Esophagus muscularis mucosa (tissue), 3 donors: ENCODE data around the gene COMMD8.

Source experiments
- POLR2A ChIP-seq: fragments of 450-650 bp; IDR thresholded peaks from one replicate; pipeline ENCODE4 v1.6.1; 2017; ENCODE audit warnings: antibody characterized with exemption, moderate library complexity, mild to moderate bottlenecking, low read depth
- TF ChIP-seq, protein P1 (sequence below), 3 experiments: fragments of 200-600 bp in 2 of 3; fragments of 450-650 bp in 1 of 3; sonication (generic) in 2 of 3; IDR thresholded peaks; one replicate each; pipeline ENCODE4 v1.5.1; 2017 to 2019; ENCODE audit warnings: antibody characterized with exemption in 3 of 3, mild to moderate bottlenecking in 2 of 3, moderate library complexity in 1 of 3

DNA sequence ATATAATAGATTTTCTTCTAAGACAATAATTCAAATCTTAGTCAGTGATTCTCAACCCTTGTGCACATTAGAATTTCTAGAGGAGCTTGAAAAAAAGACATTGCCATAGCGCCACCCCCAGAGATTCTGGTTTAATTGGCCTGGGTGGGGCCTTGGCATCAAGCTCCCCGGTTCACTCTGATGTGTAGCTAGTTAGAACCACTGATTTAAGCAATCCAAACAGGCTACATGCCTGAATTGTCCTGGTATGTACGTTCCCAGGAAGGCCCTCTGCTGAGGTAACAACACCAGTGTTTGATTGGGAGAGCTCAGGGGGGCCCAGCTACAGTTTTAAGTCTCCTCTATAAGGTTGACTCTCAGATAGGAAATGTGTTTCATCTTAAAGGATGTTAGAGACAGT lies 20.2 kb upstream of the COMMD8 start:
- TF ChIP-seq, protein P1, sequence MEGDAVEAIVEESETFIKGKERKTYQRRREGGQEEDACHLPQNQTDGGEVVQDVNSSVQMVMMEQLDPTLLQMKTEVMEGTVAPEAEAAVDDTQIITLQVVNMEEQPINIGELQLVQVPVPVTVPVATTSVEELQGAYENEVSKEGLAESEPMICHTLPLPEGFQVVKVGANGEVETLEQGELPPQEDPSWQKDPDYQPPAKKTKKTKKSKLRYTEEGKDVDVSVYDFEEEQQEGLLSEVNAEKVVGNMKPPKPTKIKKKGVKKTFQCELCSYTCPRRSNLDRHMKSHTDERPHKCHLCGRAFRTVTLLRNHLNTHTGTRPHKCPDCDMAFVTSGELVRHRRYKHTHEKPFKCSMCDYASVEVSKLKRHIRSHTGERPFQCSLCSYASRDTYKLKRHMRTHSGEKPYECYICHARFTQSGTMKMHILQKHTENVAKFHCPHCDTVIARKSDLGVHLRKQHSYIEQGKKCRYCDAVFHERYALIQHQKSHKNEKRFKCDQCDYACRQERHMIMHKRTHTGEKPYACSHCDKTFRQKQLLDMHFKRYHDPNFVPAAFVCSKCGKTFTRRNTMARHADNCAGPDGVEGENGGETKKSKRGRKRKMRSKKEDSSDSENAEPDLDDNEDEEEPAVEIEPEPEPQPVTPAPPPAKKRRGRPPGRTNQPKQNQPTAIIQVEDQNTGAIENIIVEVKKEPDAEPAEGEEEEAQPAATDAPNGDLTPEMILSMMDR (IDR thresholded peaks at IDR 0.05): no peak
- TF ChIP-seq POLR2A: no peak
